ENCODE data around the gene ZDHHC20.

DNA sequence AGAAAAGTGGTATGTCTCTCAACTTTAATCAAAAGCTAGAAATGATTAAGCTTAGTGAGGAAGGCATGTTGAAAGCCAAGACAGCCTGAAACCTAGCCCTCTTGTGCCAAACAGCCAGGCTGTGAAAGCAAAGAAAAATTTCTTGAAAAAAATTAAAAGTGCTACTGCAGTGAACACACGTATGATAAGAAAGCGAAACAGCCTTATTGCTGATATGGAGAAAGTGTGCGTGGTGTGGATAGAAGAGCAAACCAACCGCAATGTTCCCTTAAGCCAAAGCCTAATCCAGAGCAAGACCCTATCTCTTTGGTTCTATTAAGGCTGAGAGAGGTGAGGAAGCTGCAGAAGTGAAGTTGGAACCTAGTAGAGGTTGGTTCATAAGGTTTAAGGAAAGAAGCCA, 96.4 kb downstream of the ZDHHC20 start:
- TF ChIP-seq, protein P1, sequence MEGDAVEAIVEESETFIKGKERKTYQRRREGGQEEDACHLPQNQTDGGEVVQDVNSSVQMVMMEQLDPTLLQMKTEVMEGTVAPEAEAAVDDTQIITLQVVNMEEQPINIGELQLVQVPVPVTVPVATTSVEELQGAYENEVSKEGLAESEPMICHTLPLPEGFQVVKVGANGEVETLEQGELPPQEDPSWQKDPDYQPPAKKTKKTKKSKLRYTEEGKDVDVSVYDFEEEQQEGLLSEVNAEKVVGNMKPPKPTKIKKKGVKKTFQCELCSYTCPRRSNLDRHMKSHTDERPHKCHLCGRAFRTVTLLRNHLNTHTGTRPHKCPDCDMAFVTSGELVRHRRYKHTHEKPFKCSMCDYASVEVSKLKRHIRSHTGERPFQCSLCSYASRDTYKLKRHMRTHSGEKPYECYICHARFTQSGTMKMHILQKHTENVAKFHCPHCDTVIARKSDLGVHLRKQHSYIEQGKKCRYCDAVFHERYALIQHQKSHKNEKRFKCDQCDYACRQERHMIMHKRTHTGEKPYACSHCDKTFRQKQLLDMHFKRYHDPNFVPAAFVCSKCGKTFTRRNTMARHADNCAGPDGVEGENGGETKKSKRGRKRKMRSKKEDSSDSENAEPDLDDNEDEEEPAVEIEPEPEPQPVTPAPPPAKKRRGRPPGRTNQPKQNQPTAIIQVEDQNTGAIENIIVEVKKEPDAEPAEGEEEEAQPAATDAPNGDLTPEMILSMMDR (IDR thresholded peaks at IDR 0.05; ENCODE audit: low read depth, low read length, poor library complexity, severe bottlenecking): no peak
- no peak for TF ChIP-seq EZH2phosphoT487 (IDR thresholded peaks at IDR 0.05; ENCODE audit: borderline replicate concordance, low read length)

Measured in DOHH2 (cell line).